Body of pancreas (tissue), 4 donors: Measurements from ENCODE around the gene TEX2.

Source experiments
- POLR2A ChIP-seq, 3 donors: fragments of 450-650 bp; IDR thresholded peaks; one replicate each; pipeline ENCODE4 v1.6.1; 2016; ENCODE audit warnings: antibody characterized with exemption in 3 of 3, mild to moderate bottlenecking in 2 of 3
- TF ChIP-seq, protein P1 (sequence below), 7 experiments: fragments of 450-650 bp in 4 of 7; fragments of 200-600 bp in 3 of 7; sonication (generic) in 3 of 7; IDR thresholded peaks; one replicate each; pipeline ENCODE4 v1.5.1; 2016 to 2019; ENCODE audit warnings: antibody characterized with exemption in 7 of 7

DNA sequence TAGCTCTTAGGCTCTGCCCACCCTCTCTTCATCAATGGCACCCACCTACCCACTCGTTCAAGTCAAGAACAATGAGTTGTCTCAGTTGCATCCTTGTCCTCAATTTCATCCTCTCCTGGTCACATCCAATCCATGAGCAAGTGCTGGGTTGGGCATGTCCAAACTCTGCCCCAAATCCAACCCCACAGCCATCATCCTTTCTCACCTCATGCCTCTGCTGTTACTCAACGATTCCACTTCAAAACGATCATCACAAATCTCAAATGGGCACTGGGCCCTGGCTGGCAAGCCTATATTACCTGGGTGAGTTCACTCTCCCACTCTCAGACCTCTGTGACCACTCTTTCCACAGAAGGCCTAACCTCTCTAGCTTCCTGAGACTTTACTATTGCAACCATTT, 12.0 kb upstream of the TEX2 start:
- TF ChIP-seq, protein P1, sequence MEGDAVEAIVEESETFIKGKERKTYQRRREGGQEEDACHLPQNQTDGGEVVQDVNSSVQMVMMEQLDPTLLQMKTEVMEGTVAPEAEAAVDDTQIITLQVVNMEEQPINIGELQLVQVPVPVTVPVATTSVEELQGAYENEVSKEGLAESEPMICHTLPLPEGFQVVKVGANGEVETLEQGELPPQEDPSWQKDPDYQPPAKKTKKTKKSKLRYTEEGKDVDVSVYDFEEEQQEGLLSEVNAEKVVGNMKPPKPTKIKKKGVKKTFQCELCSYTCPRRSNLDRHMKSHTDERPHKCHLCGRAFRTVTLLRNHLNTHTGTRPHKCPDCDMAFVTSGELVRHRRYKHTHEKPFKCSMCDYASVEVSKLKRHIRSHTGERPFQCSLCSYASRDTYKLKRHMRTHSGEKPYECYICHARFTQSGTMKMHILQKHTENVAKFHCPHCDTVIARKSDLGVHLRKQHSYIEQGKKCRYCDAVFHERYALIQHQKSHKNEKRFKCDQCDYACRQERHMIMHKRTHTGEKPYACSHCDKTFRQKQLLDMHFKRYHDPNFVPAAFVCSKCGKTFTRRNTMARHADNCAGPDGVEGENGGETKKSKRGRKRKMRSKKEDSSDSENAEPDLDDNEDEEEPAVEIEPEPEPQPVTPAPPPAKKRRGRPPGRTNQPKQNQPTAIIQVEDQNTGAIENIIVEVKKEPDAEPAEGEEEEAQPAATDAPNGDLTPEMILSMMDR (IDR thresholded peaks at IDR 0.05) = no peak
- TF ChIP-seq POLR2A (IDR thresholded peaks at IDR 0.05) = no peak
